Activated CD8-positive, alpha-beta memory T cell treated with anti-CD3 and anti-CD28 coated beads, Interleukin-2, amount 50 U/mL, for 24 hours (primary cell): ENCODE data around the gene PALB2.

Experiments
- DNase-seq: peaks from one replicate; pipeline ENCODE4 v3.0.0-alpha.2; 2020; ENCODE audit errors: extremely low read depth

The PALB2 gene

GRCh38 chr16:23581764-23582163 lies 59.3 kb downstream of the PALB2 start:
- DNase-seq = no peak

GRCh38 chr16:23580391-23580790 lies 60.7 kb downstream of the PALB2 start:
- DNase-seq = no peak

DNA sequence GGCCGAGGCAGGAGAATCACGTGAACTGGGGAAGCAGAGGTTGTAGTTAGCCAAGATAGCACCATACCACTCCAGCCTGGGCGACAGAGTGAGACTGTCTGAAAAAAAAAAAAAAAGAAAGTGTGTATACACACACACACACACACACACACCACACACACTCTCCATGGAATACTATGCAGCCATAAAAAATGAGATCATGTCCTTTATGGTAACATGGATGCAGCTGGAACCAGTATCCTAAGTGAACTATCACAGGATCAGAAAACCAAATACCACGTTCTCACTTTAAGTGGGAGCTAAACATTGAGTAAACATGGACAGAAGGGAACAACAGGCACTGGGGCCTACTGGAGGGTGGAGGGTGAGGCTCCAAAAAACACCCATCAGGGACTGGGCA lies 61.7 kb downstream of the PALB2 start:
- no peak for DNase-seq

DNA sequence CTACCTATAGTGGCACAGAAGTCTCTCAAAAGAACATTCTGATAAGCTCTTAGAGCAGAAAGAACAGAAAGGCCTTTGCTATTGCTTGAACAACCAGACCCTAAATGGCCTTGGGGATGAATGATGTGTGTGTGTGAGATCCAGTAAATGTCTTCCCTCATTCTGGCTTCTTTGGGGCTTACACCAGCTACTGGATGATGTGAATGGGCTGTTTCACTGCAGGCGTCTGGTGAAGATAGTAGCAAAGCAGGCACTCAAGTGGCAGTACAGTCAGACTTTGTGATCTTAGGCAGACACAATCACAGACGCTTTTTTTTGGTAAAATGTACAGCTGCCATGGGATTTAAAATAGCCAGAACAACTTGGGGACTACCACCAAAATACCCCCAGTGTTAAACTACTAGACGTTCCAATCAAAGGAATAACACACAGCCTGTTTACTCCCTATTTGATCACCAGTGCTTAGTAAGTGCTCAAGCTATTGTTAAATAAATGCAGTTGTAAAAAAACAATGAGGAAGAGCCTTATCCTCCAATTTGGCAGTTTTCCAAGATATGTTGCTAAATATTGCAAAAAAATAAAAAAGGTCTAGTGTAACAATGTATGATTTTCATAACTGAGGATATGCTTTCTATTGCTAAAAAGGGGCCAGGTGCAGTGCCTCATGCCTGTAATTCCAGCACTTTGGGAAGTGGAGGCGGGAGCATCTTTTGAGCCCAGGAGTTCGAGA lies 62.8 kb downstream of the PALB2 start:
- no peak for DNase-seq

- DNase-seq = no peak
Measured at GRCh38 chr16:23577493-23577892, 63.6 kb downstream of the PALB2 start.

DNA sequence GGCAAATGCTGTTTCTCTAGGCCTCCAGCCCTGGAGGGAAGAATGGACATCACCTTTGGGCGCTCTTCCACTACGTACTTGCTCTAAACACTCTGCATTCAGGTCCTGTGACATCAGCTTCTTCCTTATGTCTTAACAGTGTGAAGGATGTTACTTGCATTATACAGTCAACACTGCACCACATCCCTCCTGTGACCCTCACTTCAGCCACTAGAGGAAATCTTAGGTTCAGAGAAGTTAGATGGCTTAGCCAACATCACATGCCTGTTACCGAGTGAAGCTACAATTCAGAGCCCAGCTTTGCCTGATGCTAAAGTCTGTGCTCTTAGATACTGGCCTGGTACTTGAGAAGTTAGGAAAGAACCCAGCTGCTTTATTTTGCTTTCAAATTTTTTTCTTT lies 65.3 kb downstream of the PALB2 start:
- no peak for DNase-seq

- DNase-seq = no peak
Measured at GRCh38 chr16:23573817-23574216, 67.3 kb downstream of the PALB2 start.

- DNase-seq = no peak
Measured at GRCh38 chr16:23572394-23572793, 68.7 kb downstream of the PALB2 start.

GRCh38 chr16:23571895-23572294 lies 69.2 kb downstream of the PALB2 start:
- no peak for DNase-seq

- no peak for DNase-seq
Measured at GRCh38 chr16:23570992-23571632, 70.0 kb downstream of the PALB2 start.

DNA sequence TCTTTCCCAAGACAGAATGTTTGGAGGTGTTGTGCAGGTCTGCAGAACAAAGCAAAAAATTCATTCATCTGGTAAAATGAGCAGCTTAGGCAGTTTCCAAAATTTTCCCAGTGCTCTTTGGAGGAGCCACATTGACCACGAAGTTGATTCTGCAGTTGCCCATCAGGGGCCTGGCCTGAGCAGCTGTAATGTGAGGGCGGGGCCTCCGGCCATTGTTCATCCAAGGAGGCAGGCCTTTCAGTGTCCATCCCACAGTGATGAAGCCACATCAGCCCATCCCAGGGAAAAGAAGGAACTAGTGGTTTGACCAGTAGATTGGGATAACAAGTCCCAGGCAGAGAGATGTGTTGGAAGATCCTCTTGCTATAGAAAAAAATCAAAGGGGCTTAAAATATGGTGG lies 73.5 kb downstream of the PALB2 start:
- no peak for DNase-seq

DNA sequence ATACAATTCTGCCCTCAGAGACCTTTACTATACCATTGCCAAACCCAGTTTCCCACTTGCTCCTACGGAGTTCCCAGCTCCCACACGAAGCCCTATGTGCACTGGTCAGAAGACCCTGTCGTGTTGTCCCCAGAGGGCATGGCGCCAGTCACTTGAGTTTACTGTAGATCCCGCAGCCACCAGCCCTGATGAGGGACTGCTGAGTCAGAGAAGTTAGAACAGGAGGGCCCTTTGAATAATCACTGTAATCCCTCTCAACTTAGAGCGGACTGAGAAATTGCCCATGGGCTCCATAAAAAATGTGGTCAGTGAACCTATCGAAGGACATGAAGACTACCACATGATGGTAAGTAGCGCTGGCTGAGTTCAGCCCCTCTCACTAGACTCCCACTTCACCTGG lies 74.4 kb downstream of the PALB2 start:
- DNase-seq = no peak

GRCh38 chr16:23564575-23565363 lies 76.3 kb downstream of the PALB2 start:
- no peak for DNase-seq

DNA sequence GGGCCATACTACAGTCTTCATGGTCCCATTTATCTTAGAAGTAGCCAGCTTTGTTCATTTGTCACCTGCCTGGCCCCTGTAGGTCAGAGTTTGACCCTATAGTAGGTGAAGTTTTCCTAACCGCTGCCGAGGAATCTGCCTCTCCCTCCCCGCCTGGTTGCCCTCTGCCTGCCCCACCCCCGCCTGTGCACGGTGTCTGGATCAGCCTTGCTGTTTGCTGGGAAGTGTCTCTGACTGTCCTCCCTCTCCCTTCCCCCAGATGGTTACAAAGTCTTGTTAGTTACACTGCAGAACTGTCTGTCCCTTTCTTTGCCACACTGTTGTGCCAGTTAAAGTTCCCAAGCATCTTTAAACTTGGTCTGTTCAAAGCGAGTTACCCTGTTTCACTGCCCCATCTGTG lies 77.9 kb downstream of the PALB2 start:
- no peak for DNase-seq

DNA sequence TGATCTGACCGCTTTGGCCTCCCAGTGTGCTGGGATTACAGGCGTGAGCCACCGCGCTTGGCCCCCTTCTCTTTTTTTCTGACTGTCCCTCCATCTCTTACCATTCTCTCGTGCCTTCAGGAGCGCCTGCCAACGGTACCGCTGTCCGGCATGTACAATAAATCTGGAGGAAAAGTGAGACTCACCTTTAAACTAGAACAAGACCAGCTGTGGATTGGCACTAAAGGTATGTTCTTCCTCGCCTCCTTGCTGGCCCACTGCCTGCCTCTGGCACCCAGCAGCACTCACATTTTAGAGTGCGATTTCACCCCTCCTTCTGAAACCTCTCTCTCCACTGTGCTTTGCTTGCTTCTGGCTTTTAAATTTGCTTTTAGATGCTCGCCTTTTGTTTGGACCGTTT lies 78.6 kb downstream of the PALB2 start:
- DNase-seq = no peak

- no peak for DNase-seq
Measured at GRCh38 chr16:23561586-23561985, 79.5 kb downstream of the PALB2 start.

DNA sequence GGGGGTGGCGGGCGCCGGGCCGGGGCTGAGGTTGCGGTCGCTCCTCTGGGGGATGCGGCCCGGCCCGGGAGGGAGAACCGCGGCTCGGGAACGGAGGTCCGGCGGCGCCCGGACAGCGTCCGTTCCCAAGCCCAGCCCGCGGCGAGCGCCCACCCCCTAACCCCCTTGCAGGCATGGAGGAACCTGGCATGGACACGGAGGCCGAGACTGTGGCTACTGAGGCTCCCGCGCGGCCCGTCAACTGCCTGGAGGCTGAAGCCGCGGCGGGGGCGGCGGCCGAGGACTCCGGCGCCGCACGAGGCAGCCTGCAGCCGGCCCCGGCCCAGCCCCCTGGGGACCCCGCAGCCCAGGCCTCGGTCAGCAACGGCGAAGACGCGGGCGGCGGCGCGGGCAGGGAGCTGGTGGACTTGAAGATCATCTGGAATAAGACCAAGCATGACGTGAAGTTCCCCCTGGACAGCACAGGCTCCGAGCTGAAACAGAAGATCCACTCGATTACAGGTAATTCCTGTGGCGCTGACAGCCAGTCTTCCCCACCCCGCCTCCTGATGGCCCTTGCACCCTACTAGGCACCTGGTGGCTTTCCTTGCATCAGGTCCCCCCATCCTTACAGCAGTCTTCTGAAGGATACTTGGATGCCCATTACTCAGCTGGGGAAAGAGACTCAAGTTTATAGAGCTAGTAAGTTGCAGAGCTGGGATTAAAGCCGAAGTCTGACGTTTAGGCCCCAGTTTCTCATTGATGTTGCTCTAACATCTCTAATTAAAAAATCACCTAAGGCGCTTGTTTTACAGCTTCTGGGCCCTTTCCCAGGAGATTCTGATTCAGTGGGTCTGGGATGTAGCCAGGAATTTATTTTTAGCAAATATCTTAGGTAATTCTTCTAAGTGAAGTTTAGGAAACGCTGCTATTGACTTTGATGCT lies 83.1 kb downstream of the PALB2 start:
- DNase-seq = no peak

GRCh38 chr16:23556881-23557778 lies 84.0 kb downstream of the PALB2 start, which contains the start of the genes EARS2 and UBFD1:
EARS2 (minus strand) TSS chr16:23557350; CDS start chr16:23557343, 7 bp downstream.
UBFD1 (plus strand) TSS chr16:23557727; CDS start chr16:23557743, 16 bp downstream.
- DNase-seq = peak; percentile 95

GRCh38 chr16:23554536-23554935 lies 86.6 kb downstream of the PALB2 start:
- DNase-seq = no peak
